SH-SY5Y (cell line): ENCODE results near the gene ZDHHC13.

Experiments used
- GATA2 ChIP-seq: IDR thresholded peaks from 2 replicates; pipeline ENCODE4 v1.6.1; 2011; ENCODE audit warnings: mild to moderate bottlenecking, low read depth, low read length
- GATA3 ChIP-seq: IDR thresholded peaks from 2 replicates; pipeline ENCODE4 v1.6.1; 2011; ENCODE audit warnings: low read depth, mild to moderate bottlenecking, low read length, moderate library complexity

DNA sequence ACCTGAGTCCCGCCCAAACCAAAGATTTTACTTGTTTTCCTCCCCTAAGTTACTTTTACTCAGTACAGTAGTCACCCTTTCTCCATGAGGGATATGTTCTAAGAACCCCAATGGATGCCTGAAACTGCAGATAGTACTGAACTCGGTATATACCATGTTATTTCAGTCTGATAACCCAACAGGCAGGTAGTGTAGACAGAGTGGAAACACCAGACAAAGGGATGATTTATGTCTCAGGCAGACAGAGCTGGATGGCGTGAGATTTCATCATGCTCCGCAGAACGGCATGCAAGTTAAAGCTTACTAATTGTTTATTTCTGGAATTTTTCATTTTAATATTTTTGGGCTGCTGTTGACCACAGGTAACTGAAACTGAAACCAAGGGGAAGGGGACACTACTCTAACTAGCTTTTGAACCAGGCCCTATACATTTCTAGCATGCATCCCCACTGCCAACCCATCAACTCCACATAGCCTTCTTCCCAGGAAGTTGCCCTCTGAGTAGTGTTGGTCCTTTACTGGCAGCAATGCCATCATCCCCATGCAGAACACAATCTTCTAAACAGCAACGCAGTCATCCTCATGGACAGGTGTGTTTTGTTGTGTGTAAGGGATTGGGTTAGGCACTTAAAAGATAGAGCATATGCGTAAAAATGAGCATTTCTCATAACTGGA lies 57.1 kb downstream of the ZDHHC13 start:
- TF ChIP-seq GATA2 = no peak
- no peak for TF ChIP-seq GATA3
